Activated CD8-positive, alpha-beta memory T cell treated with anti-CD3 and anti-CD28 coated beads for 1 hour (primary cell): ENCODE results near the gene SOX10.

Experiments used
- DNase-seq, 2 donors: peaks; one replicate each; pipeline ENCODE4 v3.0.0-alpha.2; 2020; ENCODE audit warnings: low read depth in 1 of 2; ENCODE audit errors: extremely low read depth in 1 of 2

The SOX10 gene

GRCh38 chr22:38016182-38017151 is 32.1 kb upstream of the SOX10 start:
- no peak for DNase-seq

GRCh38 chr22:38014083-38014482 is 29.7 kb upstream of the SOX10 start:
- no peak for DNase-seq

GRCh38 chr22:38012604-38013072 is 28.3 kb upstream of the SOX10 start:
- DNase-seq: no peak

GRCh38 chr22:38009000-38009806 is 24.8 kb upstream of the SOX10 start:
- no peak for DNase-seq

GRCh38 chr22:38007330-38007902 is 23.1 kb upstream of the SOX10 start:
- no peak for DNase-seq

GRCh38 chr22:38006906-38007305 is 22.6 kb upstream of the SOX10 start:
- no peak for DNase-seq

- DNase-seq: no peak
Measured at GRCh38 chr22:38005943-38006342, 21.6 kb upstream of the SOX10 start.

GRCh38 chr22:37999640-38000272 is 15.4 kb upstream of the SOX10 start:
- no peak for DNase-seq

- no peak for DNase-seq
Measured at GRCh38 chr22:37999236-37999635, 14.9 kb upstream of the SOX10 start.

GRCh38 chr22:37998543-37998942 is 14.2 kb upstream of the SOX10 start:
- DNase-seq: no peak

- DNase-seq: no peak
Measured at GRCh38 chr22:37996515-37997246, 12.3 kb upstream of the SOX10 start.

- no peak for DNase-seq
Measured at GRCh38 chr22:37996079-37996478, 11.7 kb upstream of the SOX10 start.

- no peak for DNase-seq
Measured at GRCh38 chr22:37995460-37995859, 11.1 kb upstream of the SOX10 start.

- DNase-seq: no peak
Measured at GRCh38 chr22:37994982-37995381, 10.6 kb upstream of the SOX10 start.

GRCh38 chr22:37994049-37994448 is 9.7 kb upstream of the SOX10 start:
- DNase-seq: no peak

- no peak for DNase-seq
Measured at GRCh38 chr22:37991731-37992442, 7.5 kb upstream of the SOX10 start.

GRCh38 chr22:37990862-37991261 is 6.5 kb upstream of the SOX10 start:
- no peak for DNase-seq

- DNase-seq: no peak
Measured at GRCh38 chr22:37990301-37990700, 5.9 kb upstream of the SOX10 start.
